GM21360 (cell line): ENCODE results near the gene BPIFB4.
"Not testable (repeated sequence)": the region's sequence is repeated elsewhere in the genome, so short reads cannot be mapped to it uniquely, and the experiment has no call there.

Experiments
- ATAC-seq: cut with Tn5 transposase; IDR thresholded peaks from one replicate; pipeline ENCODE4 v1.9.1; 2021; ENCODE audit warnings: mild to moderate bottlenecking, moderate library complexity; ENCODE audit not compliant: unreplicated experiment

The BPIFB4 gene

DNA sequence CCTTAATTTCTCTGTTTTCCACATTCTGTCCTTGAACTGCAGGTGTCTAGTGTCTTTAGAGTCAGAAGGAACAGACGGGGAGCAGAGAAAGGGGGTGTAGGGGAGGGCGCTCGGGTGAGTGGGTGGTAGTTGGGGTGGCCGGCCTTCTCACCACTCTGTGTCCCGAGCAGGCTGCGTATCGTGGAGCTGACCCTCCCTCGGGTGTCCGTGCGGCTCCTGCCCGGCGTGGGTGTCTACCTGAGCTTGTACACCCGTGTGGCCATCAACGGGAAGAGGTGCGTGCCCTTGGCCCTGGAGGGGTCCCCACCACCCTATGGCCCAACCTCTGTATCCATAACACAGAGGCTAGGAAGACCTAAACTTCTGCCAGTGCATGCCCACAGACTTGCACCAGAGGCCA, 5.3 kb downstream of the BPIFB4 start:
- ATAC-seq, result no peak

DNA sequence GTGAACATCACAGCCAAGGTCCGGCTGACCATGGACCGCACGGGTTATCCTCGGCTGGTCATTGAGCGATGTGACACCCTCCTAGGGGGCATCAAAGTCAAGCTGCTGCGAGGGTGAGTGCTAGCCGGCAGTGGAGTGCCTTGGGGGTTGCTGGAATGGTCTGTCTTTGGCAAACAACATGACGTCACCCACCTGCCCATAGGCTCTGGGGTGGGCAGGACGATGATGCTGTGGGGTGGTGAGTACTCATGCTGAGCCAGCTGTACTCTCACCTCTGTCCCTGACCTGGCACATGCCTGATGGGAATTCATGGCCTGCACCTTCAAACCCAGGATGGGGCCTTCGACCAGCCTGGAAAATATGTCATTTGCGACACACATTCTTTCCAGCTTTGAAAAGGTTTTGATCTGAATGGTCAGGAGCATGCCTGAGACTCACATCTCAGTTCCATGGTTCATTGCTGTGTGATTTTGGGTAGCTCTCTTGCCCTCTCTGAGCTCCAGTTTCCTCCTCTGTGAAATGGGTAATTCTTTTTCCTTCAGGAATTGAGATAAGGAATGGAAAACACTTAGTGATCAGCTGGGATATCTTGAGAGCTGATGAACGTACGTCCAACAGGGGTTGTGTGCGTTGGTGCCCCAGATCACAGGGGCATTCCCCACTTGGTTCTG, 6.7 kb downstream of the BPIFB4 start:
- no peak for ATAC-seq

DNA sequence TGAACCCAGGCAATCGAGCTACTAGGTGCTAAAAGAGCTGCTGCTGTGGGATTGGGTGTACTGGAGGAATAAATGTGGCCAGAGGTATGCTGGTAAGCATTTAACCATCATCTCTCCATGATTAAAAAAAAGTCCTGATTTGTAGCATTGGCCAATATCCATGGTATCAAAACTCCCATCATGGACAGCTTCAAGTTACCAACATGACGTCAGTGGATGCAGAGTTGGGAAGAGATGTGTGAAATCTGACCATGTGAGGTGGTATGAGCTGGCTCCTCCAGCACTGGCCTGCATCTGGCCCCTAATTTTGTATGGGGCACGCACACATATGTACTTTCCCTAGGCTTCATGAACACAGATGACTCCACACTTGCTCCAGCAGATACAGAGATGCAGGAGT, 11.7 kb downstream of the BPIFB4 start:
- no peak for ATAC-seq

DNA sequence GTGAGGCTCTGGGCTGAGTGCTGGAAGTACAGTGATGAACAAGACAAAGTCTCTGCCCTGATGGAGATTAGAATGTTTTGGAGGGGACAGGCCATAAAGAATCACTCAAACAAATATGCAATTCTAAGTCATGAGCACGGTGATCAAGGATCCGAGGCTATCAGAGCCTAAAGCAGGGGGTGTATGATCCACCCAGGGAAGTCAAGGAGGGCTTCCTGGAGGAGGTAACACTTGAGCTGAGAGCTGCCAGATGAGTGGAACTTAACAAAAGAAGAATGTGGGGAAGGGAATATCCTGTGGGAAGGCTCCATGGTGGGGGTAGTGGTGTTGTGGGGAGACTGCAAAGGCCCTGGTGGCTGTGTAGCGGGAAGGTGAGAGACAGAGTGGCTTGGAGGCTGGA, 12.2 kb downstream of the BPIFB4 start:
- ATAC-seq, result no peak

DNA sequence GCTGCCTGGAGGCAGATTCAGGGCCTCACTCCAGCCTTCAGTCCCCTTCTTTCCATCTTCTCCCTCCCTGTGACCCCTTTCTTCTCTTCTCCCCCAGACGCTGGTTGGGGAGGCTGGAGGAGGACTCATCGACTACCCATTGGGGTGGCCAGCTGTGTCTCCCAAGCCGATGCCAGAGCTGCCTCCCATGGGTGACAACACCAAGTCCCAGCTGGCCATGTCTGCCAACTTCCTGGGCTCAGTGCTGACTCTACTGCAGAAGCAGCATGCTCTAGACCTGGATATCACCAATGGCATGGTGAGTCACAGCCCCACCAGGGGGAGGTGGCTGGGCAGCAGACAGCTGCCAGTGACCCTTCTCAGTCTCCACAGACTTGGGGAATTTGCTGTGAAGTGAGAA, 12.9 kb downstream of the BPIFB4 start:
- ATAC-seq, result no peak

DNA sequence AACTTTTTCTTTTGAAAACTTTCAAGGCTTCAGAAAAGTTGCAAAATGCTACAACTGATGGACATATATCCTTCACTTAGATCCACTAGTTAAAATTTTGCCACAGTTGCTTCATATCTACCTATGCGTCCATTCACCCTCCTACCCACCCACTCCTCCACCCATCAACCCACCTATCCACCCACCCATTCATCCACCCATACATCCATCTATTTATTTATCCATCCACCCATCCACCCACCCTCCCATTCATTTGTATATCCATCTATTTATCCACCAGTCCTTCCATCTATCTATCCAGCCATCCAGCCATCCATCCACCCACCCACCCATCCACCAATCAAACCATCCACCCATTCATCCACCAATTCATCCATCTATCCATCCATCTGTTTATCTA, 13.6 kb downstream of the BPIFB4 start:
- ATAC-seq, result no peak

DNA sequence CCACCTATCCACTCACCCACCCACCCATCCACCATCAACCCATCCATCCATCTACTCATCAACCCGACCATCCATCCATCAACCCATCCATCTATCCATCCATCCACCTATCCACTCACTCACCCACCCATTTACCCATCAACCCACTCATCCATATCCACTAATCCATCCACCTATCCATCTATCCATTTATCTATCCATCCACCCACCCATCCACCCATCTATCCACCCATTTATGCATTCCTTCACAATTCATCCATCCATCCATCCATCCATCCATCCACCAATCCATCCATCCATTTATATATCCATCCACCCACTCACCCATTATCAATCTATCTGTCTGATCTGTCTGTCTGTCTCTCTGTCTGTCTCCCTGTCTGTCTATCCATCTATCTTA, 14.1 kb downstream of the BPIFB4 start:
- ATAC-seq, result no peak

DNA sequence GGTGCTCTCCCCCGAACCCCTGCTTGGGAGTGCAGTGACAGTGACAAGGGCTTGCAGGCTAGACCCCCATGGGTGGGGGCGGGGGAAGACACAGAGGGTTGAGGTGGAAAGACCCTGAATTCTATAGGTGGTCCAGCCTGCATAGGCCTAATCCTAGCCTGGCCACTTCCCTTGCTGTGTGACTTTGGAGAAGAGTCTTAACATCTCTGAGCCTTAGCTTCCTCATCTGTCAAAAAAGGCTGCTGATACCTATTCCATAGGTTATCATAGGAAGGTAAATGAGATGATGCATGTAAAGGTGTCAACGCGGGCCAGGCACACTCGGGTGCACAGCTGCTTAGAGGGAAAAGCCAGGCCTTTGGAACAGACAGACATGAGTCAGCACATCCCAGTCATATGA, 15.8 kb downstream of the BPIFB4 start:
- ATAC-seq, result no peak

DNA sequence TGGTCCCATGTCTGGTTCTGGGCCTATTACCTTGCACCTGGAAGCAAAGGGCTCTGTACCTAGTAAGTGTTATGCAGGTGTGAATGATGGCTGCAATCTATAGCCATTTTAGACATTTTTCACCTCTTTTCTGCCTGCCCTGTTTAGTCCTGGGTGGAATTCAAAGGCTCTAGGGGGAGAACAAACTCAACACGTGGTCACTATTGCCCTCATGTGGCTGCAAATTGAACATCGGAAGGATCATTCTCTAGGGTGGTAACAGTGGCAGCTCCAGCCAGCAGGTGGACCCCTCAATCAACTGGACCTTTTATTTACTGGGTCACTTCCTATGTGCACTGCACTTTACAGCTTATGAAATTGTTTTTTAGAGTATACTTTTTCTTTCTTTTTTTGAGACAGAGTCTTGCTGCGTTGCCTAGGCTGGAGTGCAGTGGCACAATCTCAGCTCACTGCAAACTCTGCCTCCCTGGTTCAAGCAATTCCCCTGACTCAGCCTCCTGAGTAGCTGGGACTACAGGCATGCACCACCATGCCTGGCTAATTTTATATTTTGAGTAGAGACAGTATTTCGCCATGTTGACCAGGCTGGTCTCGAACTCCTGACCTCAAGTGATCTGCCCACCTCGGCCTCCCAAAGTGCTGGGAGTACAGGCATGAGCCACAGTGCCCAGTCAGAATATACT, 16.6 kb downstream of the BPIFB4 start:
- not testable (repeated sequence) for ATAC-seq

DNA sequence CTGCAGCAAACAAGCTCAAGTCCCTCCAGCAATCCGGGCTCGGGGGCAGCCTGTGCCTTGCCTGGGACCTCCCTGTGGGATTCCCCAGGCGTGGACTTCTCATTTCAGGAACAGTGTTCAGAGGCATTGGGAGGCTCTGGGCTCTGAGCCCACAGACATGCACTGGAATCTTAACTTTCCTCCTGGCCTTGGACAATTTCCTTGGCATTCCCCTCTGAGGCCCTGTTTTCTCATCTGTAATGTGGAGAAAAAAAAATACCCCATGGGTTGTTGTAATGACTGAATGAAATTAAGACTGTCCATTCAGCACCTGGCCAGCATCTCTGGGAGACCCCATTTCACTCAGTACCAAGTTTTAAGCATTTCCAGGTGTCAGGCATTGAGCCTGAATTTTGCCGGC, 17.6 kb downstream of the BPIFB4 start:
- ATAC-seq, result no peak

DNA sequence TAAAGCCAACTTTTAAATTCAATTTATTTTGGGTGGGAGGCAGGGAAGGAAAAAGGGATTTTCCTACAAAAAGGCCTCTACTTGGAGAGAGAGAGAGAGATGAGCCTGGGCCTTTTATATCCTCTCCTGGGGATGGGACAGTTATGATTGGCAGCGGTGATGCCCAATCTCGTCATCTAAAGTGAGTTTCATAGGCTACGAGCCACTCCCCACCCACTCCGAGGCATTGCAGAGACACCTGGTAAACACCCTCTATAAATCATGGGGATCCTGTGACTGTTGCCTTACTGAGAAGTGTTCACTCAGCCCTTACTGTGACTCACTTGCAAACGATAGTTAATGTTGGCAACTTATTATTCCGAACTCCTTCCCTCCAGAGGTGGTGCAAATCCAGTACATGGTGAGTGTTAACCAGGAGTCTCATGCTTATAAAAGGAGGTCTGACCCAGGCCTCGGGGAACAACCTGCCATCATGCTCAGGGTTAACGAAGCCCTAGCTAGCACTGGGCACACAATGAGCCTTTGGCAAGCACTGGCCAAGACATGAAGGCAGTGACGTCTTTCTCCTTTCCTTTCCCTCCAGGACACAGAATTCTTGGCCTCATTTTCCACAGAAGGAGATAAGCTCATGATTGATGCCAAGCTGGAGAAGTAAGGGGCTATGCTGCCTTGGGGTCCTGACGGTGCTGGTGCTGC, 20.5 kb downstream of the BPIFB4 start:
- ATAC-seq, result no peak

DNA sequence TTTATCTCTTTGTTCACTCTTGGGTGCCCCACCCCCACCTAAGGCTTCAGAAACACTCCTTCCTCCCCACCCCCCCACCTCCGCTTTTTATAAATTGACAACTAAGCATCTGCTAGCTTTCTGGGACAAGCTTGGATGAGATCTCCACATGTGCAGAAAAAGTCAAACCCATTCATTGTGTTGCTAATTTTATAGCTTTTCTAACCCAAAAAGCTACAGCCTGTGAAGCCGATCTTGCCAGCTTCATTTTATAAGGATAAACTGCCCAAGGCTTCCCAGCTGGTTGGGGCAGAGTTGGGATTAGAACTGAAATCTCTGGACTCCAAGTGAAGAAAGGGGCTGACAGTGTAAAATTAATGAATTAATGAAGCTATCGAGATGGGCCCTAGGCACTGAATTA, 24.1 kb downstream of the BPIFB4 start:
- no peak for ATAC-seq

DNA sequence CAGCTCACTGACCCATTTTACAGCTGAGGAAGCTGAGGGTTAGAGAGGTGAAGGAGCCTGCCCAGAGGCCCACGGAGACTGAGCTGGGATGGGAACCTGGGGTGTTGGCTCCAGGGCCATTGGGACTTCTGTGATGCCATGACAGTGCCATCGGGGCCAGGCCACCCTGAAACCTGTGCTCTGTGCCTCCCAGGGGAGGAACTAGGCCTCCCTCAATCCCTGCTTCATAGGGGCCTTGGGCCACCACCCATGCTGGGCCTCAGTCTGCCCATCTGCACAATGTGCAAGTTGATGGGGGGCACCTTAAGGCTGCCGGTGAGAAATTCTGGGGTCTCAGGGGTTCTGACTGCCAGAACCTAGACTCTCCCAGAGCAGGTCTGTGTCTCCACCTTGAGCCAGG, 24.9 kb downstream of the BPIFB4 start:
- ATAC-seq, result no peak

DNA sequence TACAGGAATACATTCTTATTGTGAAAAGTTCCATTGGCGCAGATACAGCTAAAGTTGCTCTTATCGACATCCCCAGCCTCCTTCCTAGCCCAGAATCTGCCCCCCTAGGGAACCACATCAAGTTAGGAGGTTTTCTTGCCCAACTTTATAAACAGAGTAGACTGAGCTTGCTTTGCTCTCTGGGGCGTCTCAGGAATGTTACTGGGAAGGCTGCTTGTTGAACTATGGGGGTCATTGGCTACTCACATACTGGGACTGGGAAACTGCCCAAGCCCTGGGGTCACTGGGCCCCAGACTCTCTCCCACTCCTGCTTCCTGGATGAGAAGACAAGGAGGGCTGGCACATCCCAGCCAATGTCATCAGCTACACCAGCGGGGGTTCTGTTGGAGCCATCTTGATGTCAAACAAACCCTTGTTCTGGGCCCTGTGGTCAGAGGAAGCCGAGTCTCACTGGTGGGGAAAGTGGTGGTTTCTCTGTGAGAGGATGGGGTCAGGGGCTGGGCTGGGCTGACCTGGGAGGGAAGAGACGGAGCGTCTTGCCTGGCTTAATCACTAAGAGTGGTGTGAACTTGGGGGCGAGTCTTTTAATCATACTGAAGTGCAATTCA, 26.0 kb downstream of the BPIFB4 start:
- no peak for ATAC-seq

DNA sequence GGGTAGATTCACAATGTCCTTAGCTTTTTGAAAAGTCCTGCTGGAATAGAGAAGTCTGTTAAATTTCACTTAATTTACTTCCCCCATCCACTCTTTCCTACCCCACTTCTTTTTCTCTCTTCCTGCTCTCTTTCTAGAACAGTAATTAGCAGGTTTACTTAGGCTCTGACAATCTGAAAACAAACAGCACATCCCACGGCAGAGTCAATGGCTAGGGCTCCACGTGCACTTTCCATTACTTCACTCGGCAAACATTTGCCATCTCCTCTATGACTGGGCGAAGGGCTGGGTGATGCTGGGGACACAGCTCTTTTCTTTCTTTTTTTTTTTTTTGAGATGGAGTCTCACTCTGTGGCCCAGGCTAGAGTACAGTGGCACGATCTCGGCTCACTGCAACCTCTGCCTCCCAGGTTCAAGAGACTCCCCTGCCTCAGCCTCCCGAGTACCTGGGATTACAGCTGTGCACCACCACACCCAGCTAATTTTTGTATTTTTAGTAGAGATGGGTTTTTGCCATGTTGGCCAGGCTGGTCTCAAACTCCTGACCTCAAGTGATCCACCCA, 26.7 kb downstream of the BPIFB4 start:
- ATAC-seq, result not testable (repeated sequence)

DNA sequence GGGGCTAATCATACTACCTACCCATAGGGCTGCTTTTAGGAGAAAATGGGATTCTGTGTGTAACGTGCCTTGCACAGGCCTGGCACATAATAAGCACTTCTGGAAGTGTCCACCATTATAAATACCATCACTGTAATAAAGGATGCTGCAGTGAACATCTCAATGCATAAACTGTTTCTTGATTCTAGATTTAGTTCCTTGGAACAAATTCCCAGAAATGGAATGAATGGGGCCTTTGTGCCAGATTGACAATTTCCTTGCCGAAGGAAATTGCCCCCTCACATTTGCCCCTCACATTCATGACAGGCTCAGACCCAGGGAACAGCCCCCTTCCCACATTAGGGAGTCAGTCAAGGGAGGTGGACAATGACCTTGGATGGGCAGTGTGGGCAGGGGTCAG, 29.2 kb downstream of the BPIFB4 start:
- ATAC-seq, result no peak

DNA sequence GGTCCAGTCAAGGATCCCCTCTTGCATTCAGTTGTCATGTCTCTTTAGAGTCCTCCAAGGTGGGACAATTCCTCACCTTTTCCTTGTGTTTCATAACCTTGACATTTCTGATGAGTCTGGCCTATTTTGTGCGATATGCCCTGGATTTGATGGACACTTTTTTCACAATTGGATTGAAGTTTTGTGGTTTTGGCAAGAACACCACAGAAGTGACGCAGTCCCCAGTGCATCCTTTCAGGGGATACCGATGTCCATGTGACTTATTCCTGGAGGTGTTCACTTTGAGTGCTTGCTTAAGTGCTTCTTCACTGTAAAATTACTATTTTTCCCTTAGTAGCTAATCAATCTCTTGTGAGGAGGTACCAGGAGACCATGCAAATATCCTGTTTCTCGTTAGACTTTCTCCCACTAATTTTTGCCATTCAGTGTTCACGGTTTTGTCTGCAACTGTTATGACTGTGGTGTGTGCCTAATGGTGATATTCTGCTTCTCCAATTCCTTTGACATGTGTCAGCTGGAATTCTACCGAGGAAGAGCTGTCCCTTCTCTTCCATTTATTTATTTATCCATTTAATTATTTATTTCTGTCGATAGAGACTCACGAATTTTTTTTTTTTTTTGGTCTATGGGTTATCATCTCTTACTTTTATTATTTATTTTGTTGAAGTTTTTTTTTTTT, 30.8 kb downstream of the BPIFB4 start:
- no peak for ATAC-seq

DNA sequence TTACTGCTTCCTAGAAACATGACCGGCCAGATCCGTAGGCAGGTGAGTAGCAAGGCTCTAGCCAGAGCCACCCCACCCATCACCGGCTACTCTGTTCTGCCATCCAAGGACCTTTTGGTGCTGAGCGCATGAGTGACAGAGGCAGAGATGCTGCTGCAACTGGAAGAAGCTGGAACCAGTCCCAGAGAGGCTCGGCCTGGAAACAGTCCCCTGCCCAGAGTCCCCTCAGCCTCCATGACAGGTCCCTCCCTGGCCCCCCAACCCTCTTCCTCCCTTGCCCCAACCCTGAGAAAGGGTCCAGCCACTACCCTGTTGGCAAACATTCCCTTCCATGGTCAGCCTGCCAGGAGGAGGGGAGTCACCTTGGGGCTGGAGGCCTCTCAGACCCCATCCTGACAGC, 31.9 kb downstream of the BPIFB4 start:
- no peak for ATAC-seq

DNA sequence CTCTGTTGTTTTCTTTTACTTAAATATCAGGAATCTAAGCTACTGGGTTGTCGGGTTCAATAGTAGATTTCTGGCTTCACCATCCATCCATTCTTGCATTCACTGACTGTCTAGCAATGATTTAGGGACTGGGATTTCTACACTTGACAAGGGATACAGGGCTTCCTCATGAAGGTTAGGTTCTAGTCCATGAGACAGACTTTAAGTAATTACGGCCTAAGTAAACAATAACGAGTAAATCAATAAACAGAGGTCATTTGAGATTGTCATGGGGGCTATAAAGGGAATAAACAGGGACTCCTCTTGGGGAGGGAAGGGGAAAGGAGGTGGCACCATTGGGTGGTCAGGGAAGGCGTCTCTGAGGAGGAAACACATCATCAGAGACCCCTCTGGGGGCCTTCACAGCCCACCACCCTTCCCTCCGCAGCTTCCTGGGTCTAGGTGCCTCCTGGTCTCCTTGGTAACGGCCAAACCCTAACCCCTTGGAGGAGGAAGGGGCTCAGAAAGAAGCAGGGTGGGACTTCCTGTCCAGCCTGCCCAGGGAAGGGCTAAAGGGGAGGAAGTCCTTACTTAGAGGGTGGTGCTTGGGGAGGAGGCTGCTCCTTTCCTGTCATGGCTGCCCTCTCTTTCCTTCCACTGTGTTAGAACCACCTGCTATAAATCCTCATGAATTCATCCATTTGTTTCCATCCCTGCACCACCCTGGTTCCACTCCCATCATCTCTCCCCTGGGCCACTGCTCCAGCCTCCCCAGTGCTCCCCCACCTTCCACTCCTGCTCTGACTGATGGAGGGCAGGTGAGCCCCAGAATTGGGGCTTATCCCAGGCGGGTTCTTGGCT, 33.3 kb downstream of the BPIFB4 start:
- no peak for ATAC-seq

DNA sequence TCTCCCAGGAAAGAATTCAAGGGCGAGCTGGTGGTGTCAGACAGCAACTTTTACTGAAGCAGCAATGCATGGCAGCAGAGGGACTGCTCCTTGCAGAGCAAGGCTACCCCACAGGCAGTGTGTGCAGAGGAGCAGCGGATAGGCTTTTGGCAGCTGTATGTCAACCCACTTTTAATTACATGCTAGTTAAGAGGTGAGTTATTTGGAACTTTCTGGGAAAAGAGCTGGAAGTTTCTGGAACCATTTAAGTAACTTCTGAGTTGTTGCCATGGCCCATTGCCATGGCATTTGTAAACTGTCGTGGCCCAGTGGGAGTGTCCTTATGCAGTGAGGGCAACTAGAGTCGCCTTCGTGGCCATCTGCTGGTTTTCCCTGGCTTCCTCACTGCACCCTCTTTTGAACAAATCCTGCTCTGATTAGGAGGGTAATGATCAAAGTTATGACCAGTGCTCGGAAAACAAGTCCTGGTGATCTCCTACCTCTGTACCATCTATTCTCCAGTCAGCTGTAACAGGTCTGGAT, 34.0 kb downstream of the BPIFB4 start:
- ATAC-seq, result no peak
